CD8-positive, alpha-beta memory T cell (primary cell): ENCODE results near the gene TIFAB. TPM values are rescaled to one million over a fixed set of nuclear protein-coding genes. Genes with fewer than 3 reads are reported as not detected.
A peak's percentile ranks its signal among the peaks of the same experiment; 100 is the strongest.

Experiments
- CTCF ChIA-PET: fragments of 350-600 bp; sonication (Branson Sonifier 250); formaldehyde crosslinking; loops from one replicate; lab custom pipeline; 2021; ENCODE audit warnings: antibody characterized with exemption; lab: Charles Lee
- POLR2A ChIA-PET: fragments of 350-600 bp; sonication (Branson Sonifier 250); formaldehyde crosslinking; loops from one replicate; lab custom pipeline; 2021; ENCODE audit warnings: antibody characterized with exemption; lab: Charles Lee
- DNase-seq, 5 donors: peaks; one replicate each; pipeline versions ENCODE4 v3.0.0 to v3.0.0-alpha.2; 2020 to 2022; ENCODE audit warnings: mixed read lengths in 1 of 5
- H3K27ac ChIP-seq: one replicate; pipeline ENCODE4 v1.7.0; 2013; ENCODE audit warnings: low read depth, mild to moderate bottlenecking, low read length, moderate library complexity
- H3K27me3 ChIP-seq: 2 replicates; pipeline ENCODE4 v1.7.0; 2013; ENCODE audit warnings: low read length, mild to moderate bottlenecking; ENCODE audit not compliant: insufficient read depth, poor library complexity, severe bottlenecking
- H3K36me3 ChIP-seq: 2 replicates; pipeline ENCODE4 v1.7.0; 2013; ENCODE audit warnings: mild to moderate bottlenecking, low read length, moderate library complexity; ENCODE audit not compliant: insufficient read depth
- H3K4me1 ChIP-seq: 2 replicates; pipeline ENCODE4 v1.7.0; 2013; ENCODE audit warnings: mild to moderate bottlenecking, low read length, moderate library complexity; ENCODE audit not compliant: insufficient read depth
- H3K4me3 ChIP-seq: 2 replicates; pipeline ENCODE4 v1.7.0; 2013; ENCODE audit warnings: mild to moderate bottlenecking, low read length
- H3K9me3 ChIP-seq: 2 replicates; pipeline ENCODE4 v1.7.0; 2013; ENCODE audit warnings: mild to moderate bottlenecking, low read length
- H3K27ac Mint-ChIP-seq, 8 donors: one replicate each; pipeline ENCODE4 v1.8.0; 2020 to 2021; ENCODE audit warnings: mixed read lengths in 8 of 8, mild to moderate bottlenecking in 6 of 8, inconsistent platforms in 3 of 8, moderate library complexity in 3 of 8
- H3K27me3 Mint-ChIP-seq, 2 donors: one replicate each; pipeline ENCODE4 v1.8.0; 2020 to 2021; ENCODE audit warnings: mixed read lengths in 2 of 2, mild to moderate bottlenecking in 1 of 2, moderate library complexity in 1 of 2
- H3K36me3 Mint-ChIP-seq, 3 donors: one replicate each; pipeline ENCODE4 v1.8.0; 2020 to 2021; ENCODE audit warnings: mixed read lengths in 3 of 3, inconsistent platforms in 1 of 3, mild to moderate bottlenecking in 1 of 3
- H3K4me1 Mint-ChIP-seq, 3 donors: one replicate each; pipeline ENCODE4 v1.8.0; 2020 to 2021; ENCODE audit warnings: mixed read lengths in 3 of 3, inconsistent platforms in 1 of 3, mild to moderate bottlenecking in 1 of 3
- H3K4me3 Mint-ChIP-seq, 7 donors: one replicate each; pipeline ENCODE4 v1.8.0; 2020 to 2021; ENCODE audit warnings: mixed read lengths in 7 of 7, mild to moderate bottlenecking in 6 of 7, moderate library complexity in 4 of 7, inconsistent platforms in 2 of 7
- H3K9me3 Mint-ChIP-seq, 5 donors: one replicate each; pipeline ENCODE4 v1.8.0; 2020 to 2022; ENCODE audit warnings: mixed read lengths in 5 of 5, mild to moderate bottlenecking in 3 of 5, moderate library complexity in 2 of 5, inconsistent platforms in 1 of 5
- polyA plus RNA-seq: library from polyadenylated mRNA; unstranded; fragments of 300-500 nt; fragmentation: Illumina TruSeq; gene quantifications from one replicate; pipeline ENCODE4 v1.2.3, GENCODE V29; 2021
- total RNA-seq, 2 experiments: library from RNA; stranded (reverse); gene quantifications; one replicate each; pipeline ENCODE4 v1.2.3, GENCODE V29; 2021

TIFAB gene
- total and polyA plus RNA-seq, 3 experiments from 2014 or later: not detected

DNA sequence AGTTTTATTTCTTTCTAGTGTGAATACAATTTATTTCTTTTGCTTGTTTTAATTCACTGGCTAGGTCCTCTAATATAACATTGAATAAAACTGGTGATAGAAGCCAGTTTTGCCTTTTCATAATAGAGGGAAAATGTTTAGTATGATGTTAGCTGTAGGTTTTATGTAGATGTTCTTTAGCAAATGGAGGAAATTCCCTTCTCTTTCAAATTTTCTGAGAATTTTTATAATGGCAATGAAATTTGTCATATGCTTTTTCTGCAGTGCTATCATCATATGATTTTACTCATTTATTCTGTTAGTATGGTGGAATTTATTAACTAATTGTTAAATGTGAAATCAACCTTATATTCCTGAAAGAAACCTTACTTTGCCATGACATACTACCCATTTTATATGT lies 35.1 kb downstream of the TIFAB start:
- peaks cover 8 to 18% (median 12%) of the 10 kb centered on the region in 5 donors for H3K9me3 Mint-ChIP-seq
- peaks cover 32 to 81% of the 10 kb centered on the region in 2 donors for H3K27me3 Mint-ChIP-seq
- Histone ChIP-seq H3K27me3 (no peaks in the 10 kb centered on the region), H3K9me3 (no peaks in the 10 kb centered on the region), H3K27ac (no peak overlapping the region), H3K4me3 (no peak overlapping the region), H3K36me3 (no peaks in the 10 kb centered on the region), H3K4me1 (no peaks in the 10 kb centered on the region)
- H3K27ac Mint-ChIP-seq: no peak overlapping the region
- no peak for DNase-seq
- ChIA-PET CTCF (no interaction called here), POLR2A (no interaction called here)
- no peaks in the 10 kb centered on the region for H3K4me1 Mint-ChIP-seq
- H3K4me3 Mint-ChIP-seq: no peak overlapping the region
- peaks cover 0 to 9% (median 0%) of the 10 kb centered on the region in 3 donors for H3K36me3 Mint-ChIP-seq

- Histone ChIP-seq H3K36me3 (no peaks in the 10 kb centered on the region), H3K27ac (no peak overlapping the region), H3K27me3 (no peaks in the 10 kb centered on the region), H3K4me3 (no peak overlapping the region), H3K9me3 (no peaks in the 10 kb centered on the region), H3K4me1 (peaks cover 2% of the 10 kb centered on the region)
- Mint-ChIP-seq H3K4me1 (peaks cover 0 to 4% (median 3%) of the 10 kb centered on the region in 3 donors), H3K36me3 (peaks cover 0 to 3% (median 0%) of the 10 kb centered on the region in 3 donors), H3K27me3 (peaks cover 10 to 17% of the 10 kb centered on the region in 2 donors), H3K4me3 (peak overlapping the region in 1 of 7 donors; percentile 49), H3K27ac (no peak overlapping the region), H3K9me3 (peaks cover 2 to 9% (median 4%) of the 10 kb centered on the region in 5 donors)
- ChIA-PET POLR2A (no interaction called here), CTCF (no interaction called here)
- DNase-seq: no peak
These were observed 47.1 kb downstream of the TIFAB start for GRCh38 chr5:135405082-135405481.

GRCh38 chr5:135402031-135402430 lies 50.1 kb downstream of the TIFAB start:
- H3K27ac ChIP-seq: no peak overlapping the region
- peaks cover 18 to 23% (median 20%) of the 10 kb centered on the region in 3 donors for H3K4me1 Mint-ChIP-seq
- POLR2A ChIA-PET: no interaction called here
- CTCF ChIA-PET: interaction anchor here (1.3 kb wide), 1 partner anchor 27 kb away, joined by 3 read pairs; no protein-coding TSS in a partner anchor
- H3K36me3 ChIP-seq: no peaks in the 10 kb centered on the region
- no peak overlapping the region for H3K27ac Mint-ChIP-seq
- H3K27me3 ChIP-seq: no peaks in the 10 kb centered on the region
- no peaks in the 10 kb centered on the region for H3K9me3 ChIP-seq
- H3K4me3 ChIP-seq: no peak overlapping the region
- peak overlapping the region in 1 of 7 donors; percentile 55 for H3K4me3 Mint-ChIP-seq
- H3K9me3 Mint-ChIP-seq: peaks cover 0 to 6% (median 3%) of the 10 kb centered on the region in 5 donors
- peaks cover 7 to 12% of the 10 kb centered on the region in 2 donors for H3K27me3 Mint-ChIP-seq
- peaks cover 0 to 11% (median 0%) of the 10 kb centered on the region in 3 donors for H3K36me3 Mint-ChIP-seq
- H3K4me1 ChIP-seq: peaks cover 20% of the 10 kb centered on the region
- no peak for DNase-seq

GRCh38 chr5:135400866-135401265 lies 51.3 kb downstream of the TIFAB start:
- Histone ChIP-seq H3K36me3 (no peaks in the 10 kb centered on the region), H3K4me1 (peaks cover 29% of the 10 kb centered on the region), H3K27ac (no peak overlapping the region), H3K4me3 (no peak overlapping the region), H3K9me3 (no peaks in the 10 kb centered on the region), H3K27me3 (no peaks in the 10 kb centered on the region)
- H3K27me3 Mint-ChIP-seq: peaks cover 7 to 12% of the 10 kb centered on the region in 2 donors
- no peak for DNase-seq
- peak overlapping the region in 6 of 7 donors; percentile 34 to 95 (median 86) for H3K4me3 Mint-ChIP-seq
- ChIA-PET CTCF (no interaction called here), POLR2A (no interaction called here)
- peaks cover 28 to 34% (median 28%) of the 10 kb centered on the region in 3 donors for H3K4me1 Mint-ChIP-seq
- H3K9me3 Mint-ChIP-seq: peaks cover 0 to 6% (median 3%) of the 10 kb centered on the region in 5 donors
- H3K27ac Mint-ChIP-seq: peak overlapping the region in 5 of 8 donors; percentile 8 to 89 (median 51)
- H3K36me3 Mint-ChIP-seq: peaks cover 0 to 11% (median 0%) of the 10 kb centered on the region in 3 donors

DNA sequence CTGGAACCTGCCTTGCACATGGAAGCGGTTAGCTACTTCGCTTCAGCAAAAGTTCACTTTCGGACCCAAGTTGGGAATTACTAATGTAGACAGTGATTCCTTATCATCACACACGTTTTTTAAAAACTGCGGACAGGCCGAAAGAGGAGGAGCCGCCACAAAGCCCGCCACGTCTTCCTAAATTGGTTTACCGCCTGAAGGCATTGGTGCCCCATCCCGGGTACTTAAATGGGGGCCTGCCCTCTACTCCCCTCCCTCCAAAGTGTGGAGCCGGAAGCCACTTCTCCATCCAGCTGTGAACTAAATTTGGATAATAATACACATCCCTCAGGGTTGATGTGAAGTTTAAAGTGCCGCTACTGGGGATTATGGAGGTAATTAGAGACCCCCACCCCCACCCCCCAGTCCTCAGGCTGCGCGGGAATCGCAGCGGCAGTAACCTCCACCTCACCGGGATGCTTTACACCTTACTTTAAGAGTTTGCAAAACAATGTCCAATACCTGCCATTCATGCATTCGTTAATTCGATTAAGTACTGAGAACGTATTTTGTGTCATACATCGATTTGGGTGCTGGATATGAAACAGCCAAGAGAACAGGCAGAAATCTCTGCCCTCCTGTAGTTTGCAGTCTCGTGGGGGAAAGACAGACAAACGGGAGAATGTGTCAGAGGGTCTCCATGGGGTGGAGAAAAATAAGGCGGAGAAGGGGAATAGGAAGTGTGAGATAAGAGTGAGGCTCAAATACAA lies 52.2 kb downstream of the TIFAB start:
- Mint-ChIP-seq H3K27me3 (peaks cover 5 to 9% of the 10 kb centered on the region in 2 donors), H3K36me3 (peaks cover 0 to 11% (median 0%) of the 10 kb centered on the region in 3 donors), H3K4me1 (peaks cover 35 to 43% (median 37%) of the 10 kb centered on the region in 3 donors), H3K27ac (peak overlapping the region; percentile 80 to 94 (median 88)), H3K9me3 (peaks cover 0 to 3% (median 1%) of the 10 kb centered on the region in 5 donors), H3K4me3 (peak overlapping the region; percentile 85 to 95 (median 88))
- CTCF ChIA-PET: interaction anchor here (1.7 kb wide), 1 partner anchor 26 kb away, joined by 5 read pairs; no protein-coding TSS in a partner anchor
- POLR2A ChIA-PET: interaction anchor here (1.0 kb wide), 1 partner anchor 20 kb away, joined by 4 read pairs; no protein-coding TSS in a partner anchor
- peak overlapping the region; percentile 81 for H3K27ac ChIP-seq
- peak overlapping the region; percentile 66 for H3K4me3 ChIP-seq
- no peaks in the 10 kb centered on the region for H3K27me3 ChIP-seq
- H3K9me3 ChIP-seq: no peaks in the 10 kb centered on the region
- no peaks in the 10 kb centered on the region for H3K36me3 ChIP-seq
- H3K4me1 ChIP-seq: peaks cover 38% of the 10 kb centered on the region
- DNase-seq: no peak

GRCh38 chr5:135398855-135399793 lies 53.0 kb downstream of the TIFAB start, which contains the start of gene MACROH2A1:
MACROH2A1 (minus strand) TSS chr5:135399231; CDS start chr5:135389093, 10,138 bp downstream.
- Mint-ChIP-seq H3K27ac (peak within 1 kb of the TSS; percentile 56 to 94 (median 90)), H3K9me3 (no peaks in the 10 kb centered on the region), H3K36me3 (peaks cover 0 to 11% (median 0%) of the 10 kb centered on the region in 3 donors), H3K4me1 (peaks cover 42 to 51% (median 46%) of the 10 kb centered on the region in 3 donors), H3K4me3 (peak within 1 kb of the TSS; percentile 85 to 95 (median 88)), H3K27me3 (peaks cover 2 to 3% of the 10 kb centered on the region in 2 donors)
- H3K36me3 ChIP-seq: no peaks in the 10 kb centered on the region
- DNase-seq: peak; percentile 70 to 81 (median 75)
- H3K9me3 ChIP-seq: no peaks in the 10 kb centered on the region
- peaks cover 43% of the 10 kb centered on the region for H3K4me1 ChIP-seq
- no peaks in the 10 kb centered on the region for H3K27me3 ChIP-seq
- H3K27ac ChIP-seq: peak within 1 kb of the TSS; percentile 81
- peak within 1 kb of the TSS; percentile 66 for H3K4me3 ChIP-seq
- ChIA-PET POLR2A (interaction anchor here (1.0 kb wide), 1 partner anchor 19 kb away, joined by 4 read pairs; no protein-coding TSS in a partner anchor), CTCF (interaction anchor here (1.7 kb wide), 1 partner anchor 27 kb away, joined by 5 read pairs; no protein-coding TSS in a partner anchor)

DNA sequence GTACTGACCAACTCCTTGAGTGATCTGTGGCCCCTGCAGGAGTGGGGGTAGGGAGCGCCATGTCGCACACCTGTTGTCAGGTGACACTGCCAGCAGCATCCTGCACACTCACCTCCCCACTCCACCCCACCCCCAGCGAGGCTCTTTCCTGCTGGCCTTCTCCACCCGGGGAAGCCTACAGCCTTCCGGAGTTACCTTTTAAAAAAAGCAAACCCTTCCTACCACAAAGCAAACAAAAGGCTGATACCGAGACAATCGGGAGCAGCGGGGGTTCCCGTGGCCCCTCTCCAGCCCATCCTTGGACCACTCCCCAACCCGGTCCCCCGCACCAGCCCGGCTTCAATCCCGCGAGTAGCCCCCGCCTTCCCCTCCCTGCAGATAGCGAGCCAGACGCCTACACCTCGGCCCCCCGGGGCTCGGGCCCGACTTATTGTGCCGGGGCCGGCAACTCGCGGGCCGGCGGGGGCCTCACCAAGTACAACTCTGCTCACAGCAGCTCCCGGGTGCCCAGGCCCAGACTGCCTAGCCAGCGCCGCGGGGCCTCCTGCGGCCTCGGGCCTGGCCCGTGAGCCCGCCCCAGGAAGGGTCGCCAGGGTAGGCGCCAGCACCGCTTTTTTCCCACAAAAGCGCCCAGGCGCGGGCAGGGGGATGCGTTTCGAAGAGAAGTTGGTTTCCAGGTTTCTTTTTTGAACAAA lies 53.8 kb downstream of the TIFAB start:
- Histone ChIP-seq H3K27ac (peak overlapping the region; percentile 81), H3K9me3 (no peaks in the 10 kb centered on the region), H3K36me3 (no peaks in the 10 kb centered on the region), H3K4me3 (peak overlapping the region; percentile 60), H3K27me3 (no peaks in the 10 kb centered on the region), H3K4me1 (peaks cover 47% of the 10 kb centered on the region)
- H3K9me3 Mint-ChIP-seq: no peaks in the 10 kb centered on the region
- CTCF ChIA-PET: interaction anchor here (1.7 kb wide), 1 partner anchor 27 kb away, joined by 5 read pairs; no protein-coding TSS in a partner anchor
- H3K27ac Mint-ChIP-seq: peak overlapping the region in 7 of 8 donors; percentile 60 to 91 (median 84)
- H3K4me1 Mint-ChIP-seq: peaks cover 48 to 59% (median 54%) of the 10 kb centered on the region in 3 donors
- H3K36me3 Mint-ChIP-seq: peaks cover 0 to 11% (median 0%) of the 10 kb centered on the region in 3 donors
- POLR2A ChIA-PET: no interaction called here
- peak overlapping the region; percentile 83 to 95 (median 88) for H3K4me3 Mint-ChIP-seq
- DNase-seq: peak in 3 of 5 donors; percentile 27 to 64 (median 32)
- peaks cover 0 to under 1% of the 10 kb centered on the region in 2 donors for H3K27me3 Mint-ChIP-seq
